Endodermal cell (in vitro differentiated cells): Measurements from ENCODE around the gene TCFL5. TPM values are rescaled to one million over a fixed set of nuclear protein-coding genes. Genes with fewer than 3 reads are reported as not detected.
A peak's percentile ranks its signal among the peaks of the same experiment; 100 is the strongest.

Source experiments
- DNase-seq: peaks from one replicate; pipeline ENCODE4 v3.0.0-alpha.2; 2017
- H3K27ac ChIP-seq: 2 replicates; pipeline ENCODE4 v1.5.1; 2013; ENCODE audit warnings: mild to moderate bottlenecking, low read depth, low read length, moderate library complexity
- H3K27me3 ChIP-seq: 2 replicates; pipeline ENCODE4 v1.6.1; 2013; ENCODE audit warnings: mild to moderate bottlenecking, low read length, moderate library complexity; ENCODE audit not compliant: insufficient read depth, control insufficient read depth, poor library complexity, severe bottlenecking
- H3K36me3 ChIP-seq: 2 replicates; pipeline ENCODE4 v1.7.0; 2013; ENCODE audit warnings: mild to moderate bottlenecking, low read length, moderate library complexity; ENCODE audit not compliant: control insufficient read depth, insufficient read depth
- H3K4me1 ChIP-seq: one replicate; pipeline ENCODE4 v1.7.0; 2013; ENCODE audit warnings: low read length; ENCODE audit not compliant: control insufficient read depth, insufficient read depth
- H3K4me3 ChIP-seq: 2 replicates; pipeline ENCODE4 v1.5.1; 2013; ENCODE audit warnings: mild to moderate bottlenecking, low read length, moderate library complexity
- H3K9ac ChIP-seq: 2 replicates; pipeline ENCODE4 v1.6.1; 2013; ENCODE audit warnings: mild to moderate bottlenecking, low read length, moderate library complexity; ENCODE audit not compliant: poor library complexity, severe bottlenecking; ENCODE audit errors: extremely low read depth
- H3K9me3 ChIP-seq: 2 replicates; pipeline ENCODE4 v1.6.1; 2013; ENCODE audit warnings: mild to moderate bottlenecking, low read length, moderate library complexity; ENCODE audit not compliant: control insufficient read depth
- H3K27ac Mint-ChIP-seq: 2 replicates; pipeline ENCODE4 v1.8.0; 2020; ENCODE audit warnings: mixed read lengths
- H3K27me3 Mint-ChIP-seq: 2 replicates; pipeline ENCODE4 v1.8.0; 2021; ENCODE audit warnings: mild to moderate bottlenecking, mixed read lengths; ENCODE audit not compliant: insufficient read depth
- H3K36me3 Mint-ChIP-seq: 2 replicates; pipeline ENCODE4 v1.8.0; 2020; ENCODE audit warnings: low read depth, mixed read lengths
- H3K4me1 Mint-ChIP-seq: 2 replicates; pipeline ENCODE4 v1.8.0; 2020; ENCODE audit warnings: mixed read lengths
- H3K4me3 Mint-ChIP-seq: 2 replicates; pipeline ENCODE4 v1.8.0; 2020; ENCODE audit warnings: mild to moderate bottlenecking, moderate library complexity, mixed read lengths
- H3K9me3 Mint-ChIP-seq: 2 replicates; pipeline ENCODE4 v1.8.0; 2020; ENCODE audit warnings: mild to moderate bottlenecking, mixed read lengths
- CTCF ChIP-seq: fragments of 200-600 bp; sonication (generic); conservative IDR thresholded peaks from 2 replicates; pipeline ENCODE4 v1.5.0; 2021; ENCODE audit warnings: antibody characterized with exemption, mild to moderate bottlenecking
- WGBS, 2 experiments: methylation state at CpG; one replicate each; pipeline versions ENCODE4 v1.1.5 to v1.1.7; 2013; ENCODE audit warnings: missing lambda C conversion rate in 2 of 2, mixed read lengths in 1 of 2; ENCODE audit not compliant: insufficient coverage in 1 of 2, insufficient read length in 1 of 2; 5-methylcytosine and 5-hydroxymethylcytosine counted together
- total RNA-seq, 2 donors: library from RNA; stranded (reverse); fragmentation: NEBNext Ultra II Directional in 1 of 2; extraction: Animal tissue kit (Norgen Biotek cat#: 25700) in 1 of 2; gene quantifications; 2 replicates in 1 of 2; 3 replicates in 1 of 2; pipeline ENCODE4 v1.2.1, GENCODE V29; 2021

TCFL5 gene
- total RNA-seq, 2 donors from 2014 or later = 15.8 to 17.4 TPM

GRCh38 chr20:62805711-62806382 lies 55.8 kb downstream of the TCFL5 start:
- Histone ChIP-seq H3K9ac (no peak overlapping the region), H3K36me3 (peaks cover 29% of the 10 kb centered on the region), H3K27me3 (no peaks in the 10 kb centered on the region), H3K9me3 (no peaks in the 10 kb centered on the region), H3K27ac (no peak overlapping the region), H3K4me3 (peak overlapping the region; percentile 78), H3K4me1 (no peaks in the 10 kb centered on the region)
- peaks cover 4% of the 10 kb centered on the region for H3K27me3 Mint-ChIP-seq
- peak overlapping the region; percentile 74 for H3K4me3 Mint-ChIP-seq
- WGBS, 2 experiments = 42 to 63% methylated on average over 13 to 25 of the region's 25 CpGs
- H3K9me3 Mint-ChIP-seq = no peaks in the 10 kb centered on the region
- H3K36me3 Mint-ChIP-seq = peaks cover 6% of the 10 kb centered on the region
- H3K27ac Mint-ChIP-seq = no peak overlapping the region
- TF ChIP-seq CTCF = no peak
- no peak for DNase-seq
- H3K4me1 Mint-ChIP-seq = no peaks in the 10 kb centered on the region

- peak; percentile 69 for DNase-seq
- Histone ChIP-seq H3K27me3 (no peaks in the 10 kb centered on the region), H3K27ac (no peak overlapping the region), H3K9ac (no peak overlapping the region), H3K9me3 (no peaks in the 10 kb centered on the region), H3K4me1 (no peaks in the 10 kb centered on the region), H3K36me3 (peaks cover 30% of the 10 kb centered on the region), H3K4me3 (peak overlapping the region; percentile 78)
- Mint-ChIP-seq H3K27ac (no peak overlapping the region), H3K4me3 (peak overlapping the region; percentile 74), H3K4me1 (no peaks in the 10 kb centered on the region), H3K27me3 (peaks cover 4% of the 10 kb centered on the region), H3K9me3 (no peaks in the 10 kb centered on the region), H3K36me3 (peaks cover 9% of the 10 kb centered on the region)
- WGBS, 2 experiments = 1 to 2% methylated on average over 13 to 58 of the region's 58 CpGs
- no peak for TF ChIP-seq CTCF
These were observed 56.4 kb downstream of the TCFL5 start for GRCh38 chr20:62805155-62805710.

- no peaks in the 10 kb centered on the region for H3K9me3 ChIP-seq
- WGBS, 2 experiments = 1% methylated on average over 54 of the region's 77 CpGs; no CpG with 5 or more reads in 1 of the 2 experiments
- H3K27me3 ChIP-seq = no peaks in the 10 kb centered on the region
- H3K4me1 ChIP-seq = no peaks in the 10 kb centered on the region
- no peak for TF ChIP-seq CTCF
- Mint-ChIP-seq H3K4me1 (no peaks in the 10 kb centered on the region), H3K36me3 (peaks cover 15% of the 10 kb centered on the region), H3K9me3 (no peaks in the 10 kb centered on the region), H3K27me3 (peaks cover 4% of the 10 kb centered on the region), H3K4me3 (peak within 1 kb of the TSS; percentile 74), H3K27ac (no peak within 1 kb of the TSS)
- H3K36me3 ChIP-seq = peaks cover 30% of the 10 kb centered on the region
- no peak within 1 kb of the TSS for H3K27ac ChIP-seq
- no peak within 1 kb of the TSS for H3K9ac ChIP-seq
- peak; percentile 83 for DNase-seq
- peak within 1 kb of the TSS; percentile 78 for H3K4me3 ChIP-seq
These were observed 56.9 kb downstream of the TCFL5 start, which contains the start of gene OGFR for GRCh38 chr20:62804627-62805154. OGFR (plus strand) TSS chr20:62804835; CDS start chr20:62804860, 25 bp downstream.
